AG09319 (cell line): ENCODE results near the gene PGLYRP2.
"Not testable (repeated sequence)": the region's sequence is repeated elsewhere in the genome, so short reads cannot be mapped to it uniquely, and the experiment has no call there.

ENCODE experiments used
- DNase-seq: peaks from one replicate; pipeline ENCODE4 v3.0.0-alpha.2; 2010; ENCODE audit warnings: low read depth; ENCODE audit errors: extremely low read depth
- TF ChIP-seq, protein P1 (sequence below): IDR thresholded peaks from 2 replicates; pipeline ENCODE4 v1.5.1; 2011; ENCODE audit warnings: low read depth, mild to moderate bottlenecking, inconsistent platforms, low read length, moderate library complexity

Gene PGLYRP2

DNA sequence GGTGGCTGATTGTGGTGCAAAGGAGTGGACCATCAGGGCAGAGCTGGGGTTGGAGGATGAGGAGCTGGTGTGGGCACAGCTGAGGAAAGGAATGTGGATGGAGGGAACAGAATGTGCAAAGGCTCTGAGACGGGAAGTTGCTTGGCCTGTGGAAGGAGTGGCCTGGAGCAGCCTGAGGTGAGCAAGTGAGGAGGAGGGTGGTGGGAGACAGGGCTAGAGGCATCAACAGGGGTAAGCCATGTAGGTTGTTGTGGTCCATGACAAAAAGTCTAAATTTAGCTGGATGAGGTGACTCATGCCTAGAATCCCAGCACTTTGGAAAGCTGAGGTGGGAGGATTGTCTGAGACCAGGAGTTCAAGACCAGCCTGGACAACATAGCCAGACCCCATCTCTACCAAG is 38.5 kb upstream of the PGLYRP2 start:
- TF ChIP-seq, protein P1, sequence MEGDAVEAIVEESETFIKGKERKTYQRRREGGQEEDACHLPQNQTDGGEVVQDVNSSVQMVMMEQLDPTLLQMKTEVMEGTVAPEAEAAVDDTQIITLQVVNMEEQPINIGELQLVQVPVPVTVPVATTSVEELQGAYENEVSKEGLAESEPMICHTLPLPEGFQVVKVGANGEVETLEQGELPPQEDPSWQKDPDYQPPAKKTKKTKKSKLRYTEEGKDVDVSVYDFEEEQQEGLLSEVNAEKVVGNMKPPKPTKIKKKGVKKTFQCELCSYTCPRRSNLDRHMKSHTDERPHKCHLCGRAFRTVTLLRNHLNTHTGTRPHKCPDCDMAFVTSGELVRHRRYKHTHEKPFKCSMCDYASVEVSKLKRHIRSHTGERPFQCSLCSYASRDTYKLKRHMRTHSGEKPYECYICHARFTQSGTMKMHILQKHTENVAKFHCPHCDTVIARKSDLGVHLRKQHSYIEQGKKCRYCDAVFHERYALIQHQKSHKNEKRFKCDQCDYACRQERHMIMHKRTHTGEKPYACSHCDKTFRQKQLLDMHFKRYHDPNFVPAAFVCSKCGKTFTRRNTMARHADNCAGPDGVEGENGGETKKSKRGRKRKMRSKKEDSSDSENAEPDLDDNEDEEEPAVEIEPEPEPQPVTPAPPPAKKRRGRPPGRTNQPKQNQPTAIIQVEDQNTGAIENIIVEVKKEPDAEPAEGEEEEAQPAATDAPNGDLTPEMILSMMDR = no peak
- DNase-seq = no peak

DNA sequence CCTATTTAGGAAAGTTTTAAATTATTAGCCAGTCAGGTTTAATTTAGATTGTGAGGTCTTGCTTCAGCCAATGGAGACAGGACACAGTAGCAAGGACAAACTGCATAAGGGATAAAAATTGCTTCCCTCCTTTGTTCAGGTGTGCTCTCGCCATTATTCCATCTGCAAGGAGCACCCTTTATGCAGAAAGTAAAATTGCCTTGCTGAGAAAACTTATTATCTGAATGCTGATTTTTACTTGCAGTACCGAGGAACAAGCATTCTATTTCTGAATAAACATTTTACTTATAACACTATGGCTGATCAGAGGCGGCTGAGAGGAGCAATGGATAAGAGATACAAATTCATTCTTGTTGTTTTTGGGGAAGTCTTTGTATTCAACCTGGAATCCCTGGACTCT is 37.1 kb upstream of the PGLYRP2 start:
- TF ChIP-seq, protein P1 = no peak
- no peak for DNase-seq

DNA sequence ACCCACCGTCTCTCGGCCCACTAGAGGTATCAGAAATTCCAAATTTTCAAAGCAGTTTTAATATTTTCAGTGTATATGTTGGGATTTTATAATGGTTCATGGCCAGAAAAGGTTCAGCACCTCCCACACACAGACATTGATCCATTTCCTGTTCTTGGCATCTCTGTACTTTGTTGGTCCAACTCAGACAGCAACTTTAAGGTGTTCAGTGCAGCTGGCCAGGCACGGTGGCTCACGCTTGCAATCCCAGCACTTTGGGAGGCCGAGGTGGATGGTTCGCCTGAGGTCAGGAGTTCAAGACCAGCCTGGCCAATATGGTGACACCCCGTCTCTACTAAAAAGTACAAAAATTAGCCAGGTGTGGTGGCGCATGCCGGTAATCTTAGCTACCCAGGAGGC is 35.9 kb upstream of the PGLYRP2 start:
- DNase-seq = not testable (repeated sequence)

DNA sequence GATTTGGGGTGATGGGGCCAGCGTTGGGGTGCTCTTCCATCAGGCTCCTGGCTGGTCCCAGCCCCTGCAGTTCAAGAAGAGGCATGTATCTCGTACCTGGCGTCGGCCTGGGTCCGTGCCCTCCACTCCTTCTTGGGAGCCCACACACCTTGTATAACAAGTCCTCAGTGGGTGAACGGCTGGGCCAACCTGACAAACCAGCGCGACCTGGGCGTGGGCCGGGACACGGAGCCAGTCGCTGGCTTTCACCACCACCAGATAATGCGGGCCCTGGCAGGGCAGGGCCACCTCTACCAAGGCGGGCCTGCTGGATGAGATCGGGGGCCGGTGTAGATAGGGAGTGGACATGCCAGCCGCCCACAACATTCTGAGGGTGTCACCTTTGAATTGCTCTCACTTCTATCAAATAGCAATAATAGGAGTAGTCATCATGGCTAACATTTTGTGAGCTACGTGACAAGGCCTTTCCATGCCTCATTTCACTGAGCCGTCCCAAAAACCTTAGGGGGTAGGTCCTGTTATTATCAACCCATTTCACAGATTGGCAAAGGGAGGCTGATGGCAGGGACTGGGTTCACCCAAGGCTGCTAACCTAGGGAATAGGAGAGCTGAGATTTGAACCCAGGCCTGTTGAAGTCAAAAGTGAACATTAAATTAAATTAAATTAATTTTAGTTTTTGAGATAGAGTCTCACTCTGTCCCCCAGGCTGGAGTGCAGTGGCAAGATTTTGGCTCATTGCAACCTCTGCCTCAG is 32.5 kb upstream of the PGLYRP2 start:
- TF ChIP-seq, protein P1 = no peak
- no peak for DNase-seq

DNA sequence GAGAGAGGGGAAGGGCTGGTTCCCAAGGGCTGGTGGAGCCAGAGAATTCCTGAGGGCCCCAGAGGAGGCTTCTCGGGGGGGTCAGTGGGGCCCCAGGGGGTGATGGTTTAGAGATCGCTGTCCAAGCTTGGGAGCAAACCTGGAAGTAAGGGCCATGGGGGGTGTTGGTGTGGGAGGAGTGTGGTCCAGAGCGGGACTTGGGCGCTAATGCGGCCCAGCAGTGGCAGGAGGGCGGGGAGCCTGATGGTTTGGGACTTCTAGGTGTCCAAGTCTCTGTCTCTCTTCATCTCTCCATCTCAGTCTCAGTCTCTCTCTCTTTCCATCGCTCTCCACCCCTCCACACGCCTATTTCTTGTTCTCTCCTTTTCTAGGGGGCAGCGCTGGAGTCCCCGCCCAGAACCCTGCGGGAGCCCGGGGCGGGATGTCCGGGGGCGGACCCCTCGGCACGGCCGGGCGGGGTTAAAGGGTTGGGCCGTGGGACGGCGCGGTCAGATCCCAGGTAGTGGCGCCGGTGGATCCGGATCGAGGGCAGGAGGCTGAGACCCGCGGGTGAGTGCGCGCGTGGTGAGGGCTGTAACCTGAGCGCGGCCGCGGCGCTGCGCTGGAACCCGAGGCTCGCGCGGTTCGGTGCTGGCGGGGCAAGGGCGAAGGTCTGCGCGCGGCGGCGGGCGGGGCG is 28.9 kb upstream of the PGLYRP2 start, which contains the start of gene CYP4F22:
CYP4F22 (plus strand) TSS at position 491 of the 676 bp plus-strand sequence. CDS start 16,812 bp downstream, outside the sequence.
- DNase-seq = no peak
- TF ChIP-seq, protein P1 = no peak

DNA sequence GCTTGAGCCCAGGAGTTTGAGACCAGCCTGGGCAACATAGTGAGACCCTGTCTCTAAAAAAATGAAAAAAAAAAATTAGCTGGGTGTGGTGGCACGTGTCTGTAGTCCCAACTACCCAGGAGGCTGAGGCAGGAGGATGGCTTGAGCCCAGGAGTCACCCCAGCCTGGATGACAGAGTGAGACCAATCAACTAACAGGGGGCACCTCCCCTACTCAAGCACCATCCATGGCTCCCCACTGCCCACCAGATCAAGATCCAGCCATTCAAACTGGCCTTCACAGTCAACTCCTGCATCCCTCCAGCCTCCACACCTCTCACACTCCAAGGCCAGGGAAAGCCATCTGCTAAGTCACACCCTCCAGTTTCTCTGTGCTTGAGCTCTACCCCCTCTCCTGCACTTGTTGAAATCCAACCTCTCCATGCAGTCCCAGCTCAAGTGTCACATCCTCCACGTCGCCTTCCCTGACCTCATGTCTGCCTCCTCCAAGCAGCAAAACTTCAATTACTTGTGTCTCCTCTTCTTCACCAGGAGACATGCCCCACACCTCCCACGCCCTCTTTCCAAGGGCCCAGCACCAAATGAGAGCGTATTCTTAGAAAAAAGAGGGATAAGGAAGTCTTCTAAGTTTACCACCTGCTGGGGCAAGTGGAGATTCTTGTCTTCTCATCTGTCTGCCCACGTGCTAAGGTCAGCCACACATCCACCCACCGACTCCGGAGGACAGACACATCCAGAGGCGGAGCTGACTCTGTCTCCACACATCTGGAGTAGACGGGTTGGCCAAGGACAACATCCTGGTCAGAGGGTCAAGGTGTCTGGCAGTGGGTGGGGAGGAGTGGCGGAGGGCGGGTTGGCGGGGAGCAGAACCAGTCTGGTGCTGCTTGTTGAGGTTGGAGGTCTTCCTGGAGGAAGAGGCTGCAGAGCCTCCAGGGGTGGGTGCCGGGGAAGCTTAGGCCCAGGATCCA is 28.1 kb upstream of the PGLYRP2 start:
- no peak for DNase-seq
- TF ChIP-seq, protein P1 = no peak

DNA sequence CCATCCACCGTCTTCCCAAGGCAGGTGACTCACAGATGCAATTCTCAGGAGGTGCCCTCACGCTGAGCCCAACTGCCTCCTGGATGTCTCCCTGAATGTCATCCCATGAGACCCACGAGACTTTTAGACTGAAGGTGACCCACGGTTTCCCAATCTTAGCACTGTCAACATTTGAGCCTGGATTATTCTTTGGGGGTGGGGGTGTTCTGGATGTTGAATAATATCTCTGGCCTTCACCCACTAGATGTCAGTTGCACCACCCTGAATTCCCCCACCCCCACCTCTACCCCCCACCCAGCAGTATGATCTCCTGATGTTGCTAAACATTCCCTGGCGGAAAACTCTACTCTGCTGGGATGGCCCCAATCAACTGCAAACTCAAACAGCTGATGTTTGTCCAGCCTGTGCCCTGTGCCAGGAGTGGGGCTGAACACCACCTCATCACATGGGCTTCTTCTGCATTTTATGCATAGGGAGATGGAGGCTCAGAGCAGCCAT is 26.8 kb upstream of the PGLYRP2 start:
- TF ChIP-seq, protein P1 = no peak
- no peak for DNase-seq
